ENCODE data around the gene TSPAN14.

Gene TSPAN14

GRCh38 chr10:80518143-80518806 lies 64.2 kb downstream of the TSPAN14 start:
- Histone ChIP-seq H2AFZ (ENCODE audit: low read length) (no peak overlapping the region), H3K4me3 (ENCODE audit: low read length) (no peak overlapping the region), H3K79me2 (ENCODE audit: low read length) (no peaks in the 10 kb centered on the region), H3F3A (ENCODE audit: insufficient read depth, low read length) (no peaks in the 10 kb centered on the region), H3K4me1 (ENCODE audit: low read length) (no peaks in the 10 kb centered on the region), H4K20me1 (ENCODE audit: insufficient read depth, low read length) (no peaks in the 10 kb centered on the region), H3K9me3 (replicated peaks; ENCODE audit: insufficient read depth, low read length) (no peaks in the 10 kb centered on the region), H3K9me2 (replicated peaks; ENCODE audit: insufficient read depth, low read length) (no peaks in the 10 kb centered on the region), H3K27ac (ENCODE audit: low read length) (no peak overlapping the region), H3K36me3 (replicated peaks; ENCODE audit: insufficient read depth, low read length) (no peaks in the 10 kb centered on the region), H3K9ac (ENCODE audit: low read length) (no peak overlapping the region), H3K4me2 (ENCODE audit: low read depth, low read length) (no peak overlapping the region), H3K27me3 (replicated peaks; ENCODE audit: insufficient read depth, low read length) (no peaks in the 10 kb centered on the region)
- DNase-seq, result no peak
- TF ChIP-seq CTCF (IDR thresholded peaks at IDR 0.05; ENCODE audit: low read length), result no peak
- TF ChIP-seq EZH2phosphoT487 (IDR thresholded peaks at IDR 0.05; ENCODE audit: low read length), result no peak
- TF ChIP-seq EZH2 (optimal IDR thresholded peaks at IDR 0.05; ENCODE audit: low read depth, low read length), result no peak

- DNase-seq, result no peak
- no peaks in the 10 kb centered on the region for H3K36me3 ChIP-seq (replicated peaks; ENCODE audit: insufficient read depth, low read length)
- no peaks in the 10 kb centered on the region for H3K27me3 ChIP-seq (replicated peaks; ENCODE audit: insufficient read depth, low read length)
- H3K9me2 ChIP-seq (replicated peaks; ENCODE audit: insufficient read depth, low read length), result no peaks in the 10 kb centered on the region
- H4K20me1 ChIP-seq (ENCODE audit: insufficient read depth, low read length), result no peaks in the 10 kb centered on the region
- TF ChIP-seq EZH2 (optimal IDR thresholded peaks at IDR 0.05; ENCODE audit: low read depth, low read length) (no peak), EZH2phosphoT487 (IDR thresholded peaks at IDR 0.05; ENCODE audit: low read length) (no peak), CTCF (IDR thresholded peaks at IDR 0.05; ENCODE audit: low read length) (no peak)
- H3K27ac ChIP-seq (ENCODE audit: low read length), result no peak overlapping the region
- H2AFZ ChIP-seq (ENCODE audit: low read length), result no peak overlapping the region
- H3K9ac ChIP-seq (ENCODE audit: low read length), result no peak overlapping the region
- no peaks in the 10 kb centered on the region for H3K4me1 ChIP-seq (ENCODE audit: low read length)
- no peaks in the 10 kb centered on the region for H3K79me2 ChIP-seq (ENCODE audit: low read length)
- no peaks in the 10 kb centered on the region for H3F3A ChIP-seq (ENCODE audit: insufficient read depth, low read length)
- no peak overlapping the region for H3K4me2 ChIP-seq (ENCODE audit: low read depth, low read length)
- no peaks in the 10 kb centered on the region for H3K9me3 ChIP-seq (replicated peaks; ENCODE audit: insufficient read depth, low read length)
- H3K4me3 ChIP-seq (ENCODE audit: low read length), result no peak overlapping the region
Observed at GRCh38 chr10:80518807-80519360, 64.8 kb downstream of the TSPAN14 start.

- no peaks in the 10 kb centered on the region for H4K20me1 ChIP-seq (ENCODE audit: insufficient read depth, low read length)
Observed at GRCh38 chr10:80519936-80520650, 66.0 kb downstream of the TSPAN14 start.

More at GRCh38 chr10:80519936-80520650, 66.0 kb downstream of the TSPAN14 start:
- Histone ChIP-seq H3K36me3 (replicated peaks; ENCODE audit: insufficient read depth, low read length) (no peaks in the 10 kb centered on the region), H3K27ac (ENCODE audit: low read length) (no peak overlapping the region), H3F3A (ENCODE audit: insufficient read depth, low read length) (no peaks in the 10 kb centered on the region), H3K9ac (ENCODE audit: low read length) (no peak overlapping the region), H2AFZ (ENCODE audit: low read length) (no peak overlapping the region), H3K4me2 (ENCODE audit: low read depth, low read length) (no peak overlapping the region), H3K4me3 (ENCODE audit: low read length) (no peak overlapping the region), H3K9me2 (replicated peaks; ENCODE audit: insufficient read depth, low read length) (no peaks in the 10 kb centered on the region), H3K27me3 (replicated peaks; ENCODE audit: insufficient read depth, low read length) (no peaks in the 10 kb centered on the region), H3K79me2 (ENCODE audit: low read length) (no peaks in the 10 kb centered on the region), H3K9me3 (replicated peaks; ENCODE audit: insufficient read depth, low read length) (no peaks in the 10 kb centered on the region), H3K4me1 (ENCODE audit: low read length) (no peaks in the 10 kb centered on the region)
- no peak for TF ChIP-seq CTCF (IDR thresholded peaks at IDR 0.05; ENCODE audit: low read length)
- TF ChIP-seq EZH2 (optimal IDR thresholded peaks at IDR 0.05; ENCODE audit: low read depth, low read length), result no peak
- TF ChIP-seq EZH2phosphoT487 (IDR thresholded peaks at IDR 0.05; ENCODE audit: low read length), result no peak
- DNase-seq, result no peak

Measured in MM.1S (cell line).